GM23338 (cell line): ENCODE measurements around the gene LOXHD1.

ENCODE experiments used
- CREB1 ChIP-seq: fragments of 250-450 bp; sonication (Bioruptor Pico); IDR thresholded peaks from 2 replicates; pipeline ENCODE4 v1.5.0; 2020; ENCODE audit warnings: low read depth, mild to moderate bottlenecking, moderate library complexity
- EZH2 ChIP-seq: fragments of 200-600 bp; sonication (generic); IDR thresholded peaks from one replicate; pipeline ENCODE4 v1.8.0; 2017; ENCODE audit warnings: antibody characterized with exemption, mild to moderate bottlenecking, low read depth; ENCODE audit not compliant: unreplicated experiment
- EZH2phosphoT487 ChIP-seq: fragments of 200-600 bp; sonication (generic); IDR thresholded peaks from one replicate; pipeline ENCODE4 v1.8.1; 2018; ENCODE audit warnings: antibody characterized with exemption; ENCODE audit not compliant: unreplicated experiment
- JUNB ChIP-seq: IDR thresholded peaks from one replicate; pipeline ENCODE4 v1.6.1; 2016; ENCODE audit warnings: antibody characterized with exemption; ENCODE audit not compliant: unreplicated experiment
- NANOG ChIP-seq: IDR thresholded peaks from 2 replicates; pipeline ENCODE4 v1.6.1; 2016; ENCODE audit warnings: antibody characterized with exemption, borderline replicate concordance
- POLR2AphosphoS5 ChIP-seq: IDR thresholded peaks from 2 replicates; pipeline ENCODE4 v1.6.1; 2016; ENCODE audit warnings: antibody characterized with exemption, low read depth
- STAT1 ChIP-seq: IDR thresholded peaks from one replicate; pipeline ENCODE4 v1.6.1; 2016; ENCODE audit warnings: antibody characterized with exemption; ENCODE audit not compliant: unreplicated experiment
- ZNF114 ChIP-seq: fragments of 250-450 bp; sonication (Bioruptor Pico); IDR thresholded peaks from 2 replicates; pipeline ENCODE4 v1.5.0; 2020; ENCODE audit warnings: mild to moderate bottlenecking, moderate library complexity
- ZNF331 ChIP-seq: fragments of 250-450 bp; sonication (Bioruptor Pico); IDR thresholded peaks from 2 replicates; pipeline ENCODE4 v1.5.0; 2020; ENCODE audit warnings: low read depth, mild to moderate bottlenecking, moderate library complexity
- TF ChIP-seq, protein P1 (sequence below), 2 experiments: fragments of 200-600 bp in 1 of 2; sonication (generic) in 1 of 2; conservative IDR thresholded peaks; 2 replicates each; pipeline versions ENCODE4 v1.5.1 to v1.6.1; 2016 to 2017; ENCODE audit warnings: antibody characterized with exemption in 2 of 2, low read depth in 2 of 2, mild to moderate bottlenecking in 2 of 2, moderate library complexity in 1 of 2
- TF ChIP-seq, protein P2 (sequence below): IDR thresholded peaks from one replicate; pipeline ENCODE4 v1.6.1; 2018; ENCODE audit warnings: antibody characterized with exemption; ENCODE audit not compliant: unreplicated experiment
- TF ChIP-seq, protein P3 (sequence below): IDR thresholded peaks from 2 replicates; pipeline ENCODE4 v1.6.1; 2016; ENCODE audit warnings: antibody characterized with exemption
- TF ChIP-seq, protein P4 (sequence below): fragments of 250-450 bp; sonication (Bioruptor Pico); IDR thresholded peaks from 2 replicates; pipeline ENCODE4 v1.5.0; 2020; ENCODE audit warnings: mild to moderate bottlenecking, moderate library complexity

DNA sequence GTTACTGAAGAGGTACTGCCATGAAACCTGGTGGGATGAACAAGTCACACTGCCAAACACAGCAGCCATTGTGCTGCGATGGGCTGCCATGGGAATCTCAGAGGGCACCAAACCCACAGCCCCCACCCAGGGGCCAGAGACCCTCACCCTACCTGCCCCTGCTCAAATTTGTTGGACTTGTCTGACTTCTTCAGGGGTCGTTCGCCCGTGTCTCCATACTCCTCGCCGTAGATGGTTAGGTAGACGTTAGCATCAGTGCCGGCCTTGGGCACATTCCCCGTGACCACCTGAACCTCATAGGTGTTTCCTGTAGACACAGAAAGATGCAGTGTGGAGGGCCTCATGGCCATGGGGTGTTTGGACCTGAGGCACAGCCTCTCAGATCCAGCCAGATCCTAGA, 97.7 kb downstream of the LOXHD1 start:
- TF ChIP-seq, protein P1, sequence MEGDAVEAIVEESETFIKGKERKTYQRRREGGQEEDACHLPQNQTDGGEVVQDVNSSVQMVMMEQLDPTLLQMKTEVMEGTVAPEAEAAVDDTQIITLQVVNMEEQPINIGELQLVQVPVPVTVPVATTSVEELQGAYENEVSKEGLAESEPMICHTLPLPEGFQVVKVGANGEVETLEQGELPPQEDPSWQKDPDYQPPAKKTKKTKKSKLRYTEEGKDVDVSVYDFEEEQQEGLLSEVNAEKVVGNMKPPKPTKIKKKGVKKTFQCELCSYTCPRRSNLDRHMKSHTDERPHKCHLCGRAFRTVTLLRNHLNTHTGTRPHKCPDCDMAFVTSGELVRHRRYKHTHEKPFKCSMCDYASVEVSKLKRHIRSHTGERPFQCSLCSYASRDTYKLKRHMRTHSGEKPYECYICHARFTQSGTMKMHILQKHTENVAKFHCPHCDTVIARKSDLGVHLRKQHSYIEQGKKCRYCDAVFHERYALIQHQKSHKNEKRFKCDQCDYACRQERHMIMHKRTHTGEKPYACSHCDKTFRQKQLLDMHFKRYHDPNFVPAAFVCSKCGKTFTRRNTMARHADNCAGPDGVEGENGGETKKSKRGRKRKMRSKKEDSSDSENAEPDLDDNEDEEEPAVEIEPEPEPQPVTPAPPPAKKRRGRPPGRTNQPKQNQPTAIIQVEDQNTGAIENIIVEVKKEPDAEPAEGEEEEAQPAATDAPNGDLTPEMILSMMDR (conservative IDR thresholded peaks at IDR 0.05; ENCODE audit: low read depth in 2 of 2) = no peak
- TF ChIP-seq JUNB (no peak), POLR2AphosphoS5 (no peak), CREB1 (CRISPR knock-in tag) (no peak), STAT1 (no peak), EZH2 (no peak), EZH2phosphoT487 (no peak), ZNF331 (CRISPR knock-in tag) (no peak), NANOG (no peak), ZNF114 (CRISPR knock-in tag) (no peak)
- TF ChIP-seq, protein P2, sequence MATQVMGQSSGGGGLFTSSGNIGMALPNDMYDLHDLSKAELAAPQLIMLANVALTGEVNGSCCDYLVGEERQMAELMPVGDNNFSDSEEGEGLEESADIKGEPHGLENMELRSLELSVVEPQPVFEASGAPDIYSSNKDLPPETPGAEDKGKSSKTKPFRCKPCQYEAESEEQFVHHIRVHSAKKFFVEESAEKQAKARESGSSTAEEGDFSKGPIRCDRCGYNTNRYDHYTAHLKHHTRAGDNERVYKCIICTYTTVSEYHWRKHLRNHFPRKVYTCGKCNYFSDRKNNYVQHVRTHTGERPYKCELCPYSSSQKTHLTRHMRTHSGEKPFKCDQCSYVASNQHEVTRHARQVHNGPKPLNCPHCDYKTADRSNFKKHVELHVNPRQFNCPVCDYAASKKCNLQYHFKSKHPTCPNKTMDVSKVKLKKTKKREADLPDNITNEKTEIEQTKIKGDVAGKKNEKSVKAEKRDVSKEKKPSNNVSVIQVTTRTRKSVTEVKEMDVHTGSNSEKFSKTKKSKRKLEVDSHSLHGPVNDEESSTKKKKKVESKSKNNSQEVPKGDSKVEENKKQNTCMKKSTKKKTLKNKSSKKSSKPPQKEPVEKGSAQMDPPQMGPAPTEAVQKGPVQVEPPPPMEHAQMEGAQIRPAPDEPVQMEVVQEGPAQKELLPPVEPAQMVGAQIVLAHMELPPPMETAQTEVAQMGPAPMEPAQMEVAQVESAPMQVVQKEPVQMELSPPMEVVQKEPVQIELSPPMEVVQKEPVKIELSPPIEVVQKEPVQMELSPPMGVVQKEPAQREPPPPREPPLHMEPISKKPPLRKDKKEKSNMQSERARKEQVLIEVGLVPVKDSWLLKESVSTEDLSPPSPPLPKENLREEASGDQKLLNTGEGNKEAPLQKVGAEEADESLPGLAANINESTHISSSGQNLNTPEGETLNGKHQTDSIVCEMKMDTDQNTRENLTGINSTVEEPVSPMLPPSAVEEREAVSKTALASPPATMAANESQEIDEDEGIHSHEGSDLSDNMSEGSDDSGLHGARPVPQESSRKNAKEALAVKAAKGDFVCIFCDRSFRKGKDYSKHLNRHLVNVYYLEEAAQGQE = no peak
- TF ChIP-seq, protein P3, sequence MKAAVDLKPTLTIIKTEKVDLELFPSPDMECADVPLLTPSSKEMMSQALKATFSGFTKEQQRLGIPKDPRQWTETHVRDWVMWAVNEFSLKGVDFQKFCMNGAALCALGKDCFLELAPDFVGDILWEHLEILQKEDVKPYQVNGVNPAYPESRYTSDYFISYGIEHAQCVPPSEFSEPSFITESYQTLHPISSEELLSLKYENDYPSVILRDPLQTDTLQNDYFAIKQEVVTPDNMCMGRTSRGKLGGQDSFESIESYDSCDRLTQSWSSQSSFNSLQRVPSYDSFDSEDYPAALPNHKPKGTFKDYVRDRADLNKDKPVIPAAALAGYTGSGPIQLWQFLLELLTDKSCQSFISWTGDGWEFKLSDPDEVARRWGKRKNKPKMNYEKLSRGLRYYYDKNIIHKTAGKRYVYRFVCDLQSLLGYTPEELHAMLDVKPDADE = no peak
- TF ChIP-seq, protein P4, sequence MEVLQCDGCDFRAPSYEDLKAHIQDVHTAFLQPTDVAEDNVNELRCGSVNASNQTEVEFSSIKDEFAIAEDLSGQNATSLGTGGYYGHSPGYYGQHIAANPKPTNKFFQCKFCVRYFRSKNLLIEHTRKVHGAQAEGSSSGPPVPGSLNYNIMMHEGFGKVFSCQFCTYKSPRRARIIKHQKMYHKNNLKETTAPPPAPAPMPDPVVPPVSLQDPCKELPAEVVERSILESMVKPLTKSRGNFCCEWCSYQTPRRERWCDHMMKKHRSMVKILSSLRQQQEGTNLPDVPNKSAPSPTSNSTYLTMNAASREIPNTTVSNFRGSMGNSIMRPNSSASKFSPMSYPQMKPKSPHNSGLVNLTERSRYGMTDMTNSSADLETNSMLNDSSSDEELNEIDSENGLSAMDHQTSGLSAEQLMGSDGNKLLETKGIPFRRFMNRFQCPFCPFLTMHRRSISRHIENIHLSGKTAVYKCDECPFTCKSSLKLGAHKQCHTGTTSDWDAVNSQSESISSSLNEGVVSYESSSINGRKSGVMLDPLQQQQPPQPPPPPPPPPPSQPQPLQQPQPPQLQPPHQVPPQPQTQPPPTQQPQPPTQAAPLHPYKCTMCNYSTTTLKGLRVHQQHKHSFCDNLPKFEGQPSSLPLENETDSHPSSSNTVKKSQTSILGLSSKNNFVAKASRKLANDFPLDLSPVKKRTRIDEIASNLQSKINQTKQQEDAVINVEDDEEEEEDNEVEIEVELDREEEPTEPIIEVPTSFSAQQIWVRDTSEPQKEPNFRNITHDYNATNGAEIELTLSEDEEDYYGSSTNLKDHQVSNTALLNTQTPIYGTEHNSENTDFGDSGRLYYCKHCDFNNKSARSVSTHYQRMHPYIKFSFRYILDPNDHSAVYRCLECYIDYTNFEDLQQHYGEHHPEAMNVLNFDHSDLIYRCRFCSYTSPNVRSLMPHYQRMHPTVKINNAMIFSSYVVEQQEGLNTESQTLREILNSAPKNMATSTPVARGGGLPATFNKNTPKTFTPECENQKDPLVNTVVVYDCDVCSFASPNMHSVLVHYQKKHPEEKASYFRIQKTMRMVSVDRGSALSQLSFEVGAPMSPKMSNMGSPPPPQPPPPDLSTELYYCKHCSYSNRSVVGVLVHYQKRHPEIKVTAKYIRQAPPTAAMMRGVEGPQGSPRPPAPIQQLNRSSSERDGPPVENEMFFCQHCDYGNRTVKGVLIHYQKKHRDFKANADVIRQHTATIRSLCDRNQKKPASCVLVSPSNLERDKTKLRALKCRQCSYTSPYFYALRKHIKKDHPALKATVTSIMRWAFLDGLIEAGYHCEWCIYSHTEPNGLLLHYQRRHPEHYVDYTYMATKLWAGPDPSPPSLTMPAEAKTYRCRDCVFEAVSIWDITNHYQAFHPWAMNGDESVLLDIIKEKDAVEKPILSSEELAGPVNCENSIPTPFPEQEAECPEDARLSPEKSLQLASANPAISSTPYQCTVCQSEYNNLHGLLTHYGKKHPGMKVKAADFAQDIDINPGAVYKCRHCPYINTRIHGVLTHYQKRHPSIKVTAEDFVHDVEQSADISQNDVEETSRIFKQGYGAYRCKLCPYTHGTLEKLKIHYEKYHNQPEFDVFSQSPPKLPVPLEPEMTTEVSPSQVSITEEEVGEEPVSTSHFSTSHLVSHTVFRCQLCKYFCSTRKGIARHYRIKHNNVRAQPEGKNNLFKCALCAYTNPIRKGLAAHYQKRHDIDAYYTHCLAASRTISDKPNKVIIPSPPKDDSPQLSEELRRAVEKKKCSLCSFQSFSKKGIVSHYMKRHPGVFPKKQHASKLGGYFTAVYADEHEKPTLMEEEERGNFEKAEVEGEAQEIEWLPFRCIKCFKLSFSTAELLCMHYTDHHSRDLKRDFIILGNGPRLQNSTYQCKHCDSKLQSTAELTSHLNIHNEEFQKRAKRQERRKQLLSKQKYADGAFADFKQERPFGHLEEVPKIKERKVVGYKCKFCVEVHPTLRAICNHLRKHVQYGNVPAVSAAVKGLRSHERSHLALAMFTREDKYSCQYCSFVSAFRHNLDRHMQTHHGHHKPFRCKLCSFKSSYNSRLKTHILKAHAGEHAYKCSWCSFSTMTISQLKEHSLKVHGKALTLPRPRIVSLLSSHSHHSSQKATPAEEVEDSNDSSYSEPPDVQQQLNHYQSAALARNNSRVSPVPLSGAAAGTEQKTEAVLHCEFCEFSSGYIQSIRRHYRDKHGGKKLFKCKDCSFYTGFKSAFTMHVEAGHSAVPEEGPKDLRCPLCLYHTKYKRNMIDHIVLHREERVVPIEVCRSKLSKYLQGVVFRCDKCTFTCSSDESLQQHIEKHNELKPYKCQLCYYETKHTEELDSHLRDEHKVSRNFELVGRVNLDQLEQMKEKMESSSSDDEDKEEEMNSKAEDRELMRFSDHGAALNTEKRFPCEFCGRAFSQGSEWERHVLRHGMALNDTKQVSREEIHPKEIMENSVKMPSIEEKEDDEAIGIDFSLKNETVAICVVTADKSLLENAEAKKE = no peak
